G401 (cell line): ENCODE results near the gene DYNLL1. TPM values are rescaled to one million over a fixed set of nuclear protein-coding genes. Genes with fewer than 3 reads are reported as not detected.
"Not testable (repeated sequence)": the region's sequence is repeated elsewhere in the genome, so short reads cannot be mapped to it uniquely, and the experiment has no call there.

ENCODE experiments used
- DNase-seq: peaks from one replicate; pipeline ENCODE4 v3.0.0-alpha.2; 2015; ENCODE audit warnings: low spot score
- in situ Hi-C: cut with HindIII; loops from 2 replicates; pipeline ENCODE4 v1.10.0; 2016; ENCODE audit warnings: low sequenced_read_pairs, mixed read lengths
- total RNA-seq: library from RNA; depleted of rRNA; stranded (reverse); fragments of >200 nt; shearing (Covaris generic); gene quantifications from 2 replicates; pipeline ENCODE4 v1.2.3, GENCODE V29; 2014

The DYNLL1 gene
- total RNA-seq, 1 experiment from 2014 or later = 541 TPM

GRCh38 chr12:120498870-120499515 lies 3.1 kb downstream of the DYNLL1 start:
- DNase-seq = no peak
- in situ Hi-C loops = no loop called here

GRCh38 chr12:120500581-120500980 lies 4.7 kb downstream of the DYNLL1 start:
- no peak for DNase-seq
- in situ Hi-C loops = no loop called here

- DNase-seq = no peak
- in situ Hi-C loops = no loop called here
Observed at GRCh38 chr12:120504587-120504986, 8.7 kb downstream of the DYNLL1 start.

GRCh38 chr12:120508537-120508936 lies 12.6 kb downstream of the DYNLL1 start:
- no peak for DNase-seq
- in situ Hi-C loops = no loop called here

- in situ Hi-C loops = no loop called here
- DNase-seq = no peak
Observed at GRCh38 chr12:120514002-120514401, 18.1 kb downstream of the DYNLL1 start.

GRCh38 chr12:120515496-120515895 lies 19.6 kb downstream of the DYNLL1 start:
- in situ Hi-C loops = no loop called here

GRCh38 chr12:120519324-120519723 lies 23.4 kb downstream of the DYNLL1 start:
- in situ Hi-C loops, DNase-seq: not testable (repeated sequence)

More at GRCh38 chr12:120515496-120515895, 19.6 kb downstream of the DYNLL1 start:
- no peak for DNase-seq

GRCh38 chr12:120522568-120522967 lies 26.7 kb downstream of the DYNLL1 start:
- no peak for DNase-seq
- in situ Hi-C loops = no loop called here

GRCh38 chr12:120528861-120529525 lies 33.1 kb downstream of the DYNLL1 start, which contains the start of gene COQ5:
Gene COQ5 (minus strand): TSS chr12:120529158. CDS start chr12:120529141, 17 bp downstream.
- peak; percentile 94 for DNase-seq
- in situ Hi-C loops = no loop called here

- DNase-seq = peak; percentile 71
- in situ Hi-C loops = no loop called here
Observed at GRCh38 chr12:120529641-120530417, 33.9 kb downstream of the DYNLL1 start.

- in situ Hi-C loops, DNase-seq: not testable (repeated sequence)
Observed at GRCh38 chr12:120530418-120530761, 34.5 kb downstream of the DYNLL1 start.

- no peak for DNase-seq
- in situ Hi-C loops = no loop called here
Observed at GRCh38 chr12:120532701-120533238, 36.9 kb downstream of the DYNLL1 start.

- DNase-seq = peak; percentile 88
- in situ Hi-C loops = no loop called here
Observed at GRCh38 chr12:120534203-120534702, 38.3 kb downstream of the DYNLL1 start, which contains the start of gene RNF10. Gene RNF10 (plus strand): TSS chr12:120534356. CDS start chr12:120534812, 456 bp downstream.

- DNase-seq = no peak
- in situ Hi-C loops = no loop called here
Observed at GRCh38 chr12:120534703-120535655, 39.1 kb downstream of the DYNLL1 start.

GRCh38 chr12:120536064-120536791 lies 40.3 kb downstream of the DYNLL1 start:
- in situ Hi-C loops = no loop called here

GRCh38 chr12:120537856-120538220 lies 41.9 kb downstream of the DYNLL1 start:
- no peak for DNase-seq
- in situ Hi-C loops = no loop called here

More at GRCh38 chr12:120536064-120536791, 40.3 kb downstream of the DYNLL1 start:
- DNase-seq = no peak

GRCh38 chr12:120538281-120539156 lies 42.6 kb downstream of the DYNLL1 start:
- no peak for DNase-seq
- in situ Hi-C loops = no loop called here
